GM18502 (cell line): ENCODE measurements around the gene LRRC19.
A peak's percentile ranks its signal among the peaks of the same experiment; 100 is the strongest.

Source experiments
- ATAC-seq: cut with Tn5 transposase; IDR thresholded peaks from one replicate; pipeline ENCODE4 v1.9.1; 2021; ENCODE audit warnings: mild to moderate bottlenecking; ENCODE audit not compliant: unreplicated experiment, poor library complexity

LRRC19 gene

GRCh38 chr9:26955921-26956859, 49.3 kb downstream of the LRRC19 start, which contains the start of gene IFT74:
TSS of gene IFT74 (plus strand) at chr9:26956412. CDS start at chr9:26961968, 5,556 bp downstream.
- ATAC-seq = peak; percentile 100

DNA sequence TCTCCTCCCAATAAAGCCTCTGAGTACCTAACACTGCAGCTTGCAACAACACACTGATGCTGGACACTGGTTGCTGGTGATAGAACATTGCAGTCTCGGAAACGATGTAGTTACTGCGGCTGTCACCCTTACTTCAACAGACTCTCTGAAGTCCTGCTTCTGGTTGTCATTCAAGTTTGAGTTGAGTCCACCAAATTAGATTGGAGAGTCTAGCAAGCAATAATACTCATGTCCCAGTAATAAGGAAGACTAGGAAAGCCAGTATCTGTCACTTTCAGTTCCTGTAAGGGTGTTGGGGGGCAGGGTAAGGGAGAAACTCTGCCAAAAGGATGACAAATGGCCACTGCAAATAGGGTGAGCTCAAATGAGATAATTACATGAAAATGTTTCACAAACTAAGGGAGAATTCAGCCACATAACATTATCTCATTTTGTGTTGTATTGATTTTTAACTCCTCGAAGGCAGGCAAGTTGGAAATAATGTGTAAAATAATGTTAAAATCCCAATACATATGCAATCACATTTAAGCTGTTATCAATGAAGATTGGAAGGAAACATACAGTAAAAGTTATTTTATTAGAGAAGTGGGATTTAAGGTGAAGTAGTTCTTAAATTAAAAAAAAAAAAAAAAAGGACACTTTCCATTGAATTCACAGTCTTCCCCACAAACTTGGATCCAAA, 50.1 kb downstream of the LRRC19 start:
- ATAC-seq = peak; percentile 21

DNA sequence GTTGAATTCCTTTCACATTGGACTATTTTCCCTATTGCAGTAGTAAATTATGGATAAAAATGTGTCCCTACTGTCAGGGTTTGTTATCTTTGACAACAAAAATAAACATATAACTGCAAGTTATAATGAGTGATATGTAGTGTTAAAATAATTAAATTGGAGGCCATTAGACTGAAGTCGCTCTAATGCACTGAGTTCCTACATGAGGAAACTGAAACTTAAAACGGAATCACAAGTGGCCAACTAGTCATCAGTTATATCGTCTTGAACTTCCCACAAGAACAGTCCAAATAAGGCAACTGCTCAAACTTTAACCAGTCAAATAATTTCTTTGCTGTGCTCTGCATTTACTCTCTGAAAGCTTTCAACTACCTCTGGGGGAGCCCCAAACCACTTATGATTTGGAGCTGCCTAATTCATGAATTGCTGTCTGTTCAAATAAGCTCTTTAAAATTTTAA, 51.4 kb downstream of the LRRC19 start:
- ATAC-seq = no peak

DNA sequence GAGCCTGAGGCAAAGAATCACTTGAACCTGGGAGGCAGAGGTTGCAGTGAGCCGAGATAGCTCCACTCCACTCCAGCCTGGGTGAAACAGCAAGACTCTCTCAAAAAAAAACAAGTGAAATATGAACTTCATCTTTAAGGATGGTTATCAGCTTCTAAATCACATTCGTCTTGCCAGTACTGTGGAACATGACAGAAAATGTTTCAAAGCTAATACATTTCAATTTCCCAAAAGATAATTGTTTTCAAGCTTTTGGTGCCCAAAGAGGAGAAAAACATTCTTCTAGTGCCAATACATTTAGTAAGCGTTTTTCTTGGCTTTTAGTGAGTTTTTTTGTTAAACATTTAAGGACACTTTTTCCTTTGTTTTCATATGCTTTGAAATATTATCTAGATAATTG, 53.7 kb downstream of the LRRC19 start:
- ATAC-seq = no peak

- no peak for ATAC-seq
These were observed 55.0 kb downstream of the LRRC19 start for GRCh38 chr9:26950521-26950920.

GRCh38 chr9:26949637-26950069, 55.8 kb downstream of the LRRC19 start:
- ATAC-seq = no peak

- ATAC-seq = no peak
These were observed 57.7 kb downstream of the LRRC19 start for GRCh38 chr9:26947736-26948135.

GRCh38 chr9:26946753-26947727, 58.4 kb downstream of the LRRC19 start, which contains the start of gene PLAA:
TSS of gene PLAA (minus strand) at chr9:26947242. CDS start at chr9:26947045, 197 bp downstream.
- peak; percentile 99 for ATAC-seq

- ATAC-seq = no peak
These were observed 59.9 kb downstream of the LRRC19 start for GRCh38 chr9:26945591-26945990.
